COR-L47 (cell line): Measurements from ENCODE around the gene PLEKHH2.
"Not testable (repeated sequence)": the region's sequence is repeated elsewhere in the genome, so short reads cannot be mapped to it uniquely, and the experiment has no call there.

ENCODE experiments used
- DNase-seq: peaks from one replicate; lab custom pipeline; 2025; lab: John Stamatoyannopoulos, UW

The PLEKHH2 gene

DNA sequence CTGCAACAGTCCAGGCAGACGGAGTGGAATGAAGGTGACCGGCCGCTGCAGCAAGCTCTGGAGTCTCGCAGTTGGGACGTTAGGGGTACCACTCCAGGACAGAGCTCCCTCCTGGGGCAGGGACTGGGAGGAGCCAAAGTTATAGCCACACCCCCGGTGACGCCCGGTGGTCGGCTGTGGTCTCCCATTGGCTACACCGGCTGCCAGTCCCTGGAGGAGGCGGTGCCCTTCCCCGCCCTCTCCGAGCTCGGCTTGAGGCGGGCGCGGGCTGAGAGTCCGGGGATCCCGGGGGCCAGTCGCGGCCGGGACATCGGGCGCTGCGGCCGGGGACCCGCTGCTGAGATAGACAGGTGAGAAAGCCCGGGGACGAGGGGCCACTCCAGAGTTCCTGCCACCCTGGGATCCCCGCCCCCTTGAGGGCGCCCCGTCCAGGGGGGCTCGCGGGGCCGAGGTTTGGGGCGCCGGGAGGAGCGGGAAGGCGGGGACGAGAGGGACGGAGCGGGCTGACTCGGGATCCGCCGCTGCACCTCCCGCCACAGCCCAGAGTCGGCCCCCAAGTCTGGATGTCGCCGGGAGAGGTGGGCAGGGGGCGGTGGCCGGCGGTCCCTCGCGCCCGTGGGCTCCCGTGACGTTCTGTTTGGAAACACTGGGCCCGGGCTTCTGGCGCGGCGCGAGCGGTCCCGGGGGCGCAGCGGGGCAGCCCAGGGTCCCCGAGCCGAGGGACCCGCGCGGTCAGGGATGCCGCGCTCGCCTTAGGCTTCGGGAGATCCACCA, at the start of gene PLEKHH2:
Gene PLEKHH2, plus strand, starts transcription at position 231 of the 774 bp plus-strand sequence. CDS start 7,414 bp downstream, outside the sequence.
- peak; percentile 11 for DNase-seq

DNA sequence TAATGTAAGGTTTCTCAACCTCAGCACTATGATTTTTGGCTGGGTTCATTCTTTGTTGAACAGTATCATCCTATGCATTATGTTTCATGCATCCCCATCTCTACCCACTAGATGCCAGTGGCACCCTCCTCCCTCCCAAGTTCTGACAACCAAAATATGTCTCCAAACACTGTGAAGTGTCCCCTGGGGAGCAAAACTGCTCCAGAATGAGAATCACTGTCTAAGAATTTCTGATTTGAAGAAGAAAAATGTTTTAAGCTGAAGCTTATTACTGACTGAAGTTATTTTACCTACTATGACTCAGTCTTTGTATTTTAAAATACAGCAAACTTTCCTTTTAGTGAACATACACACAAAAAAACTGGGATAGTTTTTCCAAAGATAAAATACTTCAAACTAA, 44.6 kb upstream of the PLEKHH2 start:
- no peak for DNase-seq

DNA sequence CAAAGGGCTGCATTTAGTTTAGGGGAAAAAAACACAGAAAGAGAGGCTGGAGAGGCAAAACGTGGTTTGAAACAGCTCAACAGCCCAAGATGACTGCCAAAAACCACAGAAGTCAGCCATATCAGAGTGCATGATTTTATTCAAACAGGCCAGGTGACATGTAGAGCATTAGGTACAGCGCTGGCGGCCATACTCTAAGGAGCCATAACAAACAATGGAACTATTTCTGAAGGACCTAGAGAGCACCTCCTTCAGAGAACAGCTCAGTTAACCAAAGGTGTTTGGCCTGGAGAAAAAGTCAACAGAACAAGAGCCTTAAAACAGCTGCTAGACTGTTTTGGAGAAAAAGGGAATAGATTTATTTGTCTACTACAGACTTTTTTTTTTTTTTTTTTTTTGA, 43.8 kb upstream of the PLEKHH2 start:
- no peak for DNase-seq

DNA sequence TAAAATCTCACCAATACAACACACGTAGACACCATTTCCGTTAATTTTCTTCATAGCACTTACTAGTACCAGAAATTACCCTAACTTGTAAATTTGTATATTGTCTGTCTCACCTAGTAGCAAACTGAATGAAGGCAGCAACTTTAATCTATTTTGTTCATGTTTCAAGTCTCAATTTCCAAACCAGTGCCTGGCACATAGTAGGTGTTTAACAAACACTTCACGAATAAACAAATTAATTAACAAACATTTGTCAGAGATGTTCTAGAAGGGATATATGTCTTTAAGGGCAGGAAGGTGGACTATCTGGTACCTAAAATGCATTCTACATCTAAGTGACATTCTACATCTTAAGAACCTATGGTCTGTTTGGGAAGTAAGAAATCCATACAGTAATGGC, 42.2 kb upstream of the PLEKHH2 start:
- DNase-seq = no peak

DNA sequence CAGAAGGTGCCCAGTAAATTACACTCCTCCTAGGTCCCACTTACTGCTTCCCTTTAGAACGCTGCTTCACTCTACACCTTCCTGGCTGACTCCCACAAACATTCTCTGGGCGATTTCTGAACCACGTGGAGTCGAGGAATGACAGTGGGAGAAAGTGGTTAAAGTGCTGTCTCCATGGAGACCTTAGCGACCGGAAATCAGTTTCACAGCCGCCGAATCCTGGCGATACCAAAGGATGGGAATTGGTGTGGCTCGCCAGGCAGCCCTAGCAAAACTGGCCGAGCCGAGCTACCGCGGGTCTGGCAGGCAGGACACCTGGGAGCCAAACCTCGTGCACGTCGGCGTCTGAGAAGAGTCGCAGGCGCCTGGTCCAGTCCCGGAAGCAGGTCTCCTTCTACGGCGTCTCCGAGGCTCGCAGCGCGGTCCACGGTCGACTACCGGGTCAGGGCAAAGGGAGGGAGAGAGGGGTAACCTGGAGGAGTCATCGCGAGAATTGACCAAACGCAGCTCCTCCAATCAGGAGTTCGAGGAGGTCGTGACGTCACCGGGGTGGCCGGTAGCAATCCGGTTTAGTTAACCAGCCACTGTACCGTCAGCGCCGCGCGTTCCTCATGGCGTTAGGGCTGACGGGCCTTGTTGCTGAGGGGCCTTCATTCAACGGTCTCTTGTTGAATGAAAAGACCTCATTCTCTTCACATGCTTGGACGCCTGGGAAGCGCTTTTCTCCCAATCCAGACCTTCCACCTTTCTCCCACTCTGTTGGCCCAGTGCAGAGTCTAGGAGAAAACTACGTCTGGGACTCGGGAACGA, 41.3 kb upstream of the PLEKHH2 start, which contains the start of gene THADA:
Gene THADA, minus strand, starts transcription at position 436 of the 810 bp plus-strand sequence. CDS start 3,646 bp downstream, outside the sequence.
- DNase-seq = peak; percentile 99

DNA sequence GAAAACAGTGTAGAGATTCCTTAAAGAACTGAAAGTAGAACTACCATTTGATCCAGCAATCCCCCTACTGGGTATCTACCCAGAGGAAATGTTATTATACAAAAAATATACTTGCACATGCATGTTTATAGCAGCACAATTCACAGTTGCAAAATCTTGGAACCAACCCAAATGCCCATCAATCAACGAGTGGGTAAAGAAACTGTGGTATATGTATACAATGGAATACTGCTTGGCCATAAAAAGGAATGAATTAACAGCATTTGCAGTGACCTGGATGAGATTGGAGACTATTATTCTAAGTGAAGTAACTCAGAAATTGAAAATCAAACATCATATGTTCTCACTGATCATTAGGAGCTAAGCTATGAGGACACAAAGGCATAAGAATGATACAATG, 36.5 kb upstream of the PLEKHH2 start:
- DNase-seq = not testable (repeated sequence)

DNA sequence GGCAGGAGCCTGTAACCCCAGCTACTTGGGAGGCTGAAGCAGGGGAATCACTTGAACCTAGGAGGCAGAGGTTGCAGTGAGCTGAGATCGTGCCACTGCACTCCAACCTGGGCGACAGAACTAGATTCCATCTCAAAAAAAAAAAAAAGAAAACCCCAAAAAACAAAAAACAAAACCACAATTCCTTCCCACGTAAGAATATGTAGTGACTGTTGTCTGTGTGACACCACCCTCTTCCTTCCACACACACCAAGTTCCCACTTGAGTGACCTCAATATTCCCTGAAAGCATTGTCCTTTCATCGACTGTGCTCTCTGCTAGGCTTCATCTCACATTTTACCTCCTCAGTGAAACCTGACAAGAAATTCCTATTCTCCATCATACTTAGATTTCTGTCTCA, 32.4 kb upstream of the PLEKHH2 start:
- no peak for DNase-seq

DNA sequence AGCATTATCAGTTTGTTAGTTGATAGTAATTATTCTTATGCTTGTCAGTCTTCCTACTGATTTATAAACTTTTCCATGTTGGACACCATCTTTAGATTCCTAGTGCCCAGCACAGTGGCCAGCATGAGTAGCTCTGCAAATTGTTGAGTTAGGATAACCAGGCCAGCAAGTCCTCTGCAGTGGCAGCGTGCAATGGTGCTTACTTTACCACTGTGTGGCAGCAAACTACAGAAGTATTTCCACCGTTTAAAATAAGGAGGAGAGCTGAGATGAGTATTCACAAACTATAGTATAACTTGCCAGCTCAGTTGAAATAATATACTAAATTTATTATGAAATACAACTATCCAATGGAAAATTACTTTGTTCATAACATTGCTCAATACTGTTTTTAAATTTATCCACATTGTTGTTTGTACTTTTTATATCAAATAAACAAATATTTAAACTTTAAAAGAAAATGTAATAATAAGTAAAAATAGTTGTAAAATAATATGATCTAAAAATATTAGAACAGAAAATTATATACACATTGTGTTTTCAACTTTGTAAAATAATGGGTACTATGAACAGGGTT, 31.9 kb upstream of the PLEKHH2 start:
- peak; percentile 53 for DNase-seq

DNA sequence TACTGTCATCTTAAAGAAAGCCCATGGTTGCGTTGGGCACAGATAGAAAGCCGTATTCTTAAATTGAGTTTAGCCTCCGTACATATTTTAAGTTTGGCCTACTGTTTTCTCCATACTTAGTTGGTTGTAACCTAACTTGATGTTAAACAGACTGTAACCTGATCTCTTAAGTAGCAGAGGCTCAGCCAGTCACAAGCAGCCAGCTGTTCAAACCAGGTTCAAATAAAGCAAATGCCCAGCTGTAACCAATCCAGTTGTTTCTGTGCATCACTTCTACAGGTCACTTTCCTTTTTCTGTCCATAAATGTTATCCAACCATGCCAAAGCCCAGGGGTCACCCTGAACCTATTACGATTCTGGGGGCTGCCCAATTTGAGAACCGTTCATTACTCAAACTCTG, 31.2 kb upstream of the PLEKHH2 start:
- DNase-seq = no peak

DNA sequence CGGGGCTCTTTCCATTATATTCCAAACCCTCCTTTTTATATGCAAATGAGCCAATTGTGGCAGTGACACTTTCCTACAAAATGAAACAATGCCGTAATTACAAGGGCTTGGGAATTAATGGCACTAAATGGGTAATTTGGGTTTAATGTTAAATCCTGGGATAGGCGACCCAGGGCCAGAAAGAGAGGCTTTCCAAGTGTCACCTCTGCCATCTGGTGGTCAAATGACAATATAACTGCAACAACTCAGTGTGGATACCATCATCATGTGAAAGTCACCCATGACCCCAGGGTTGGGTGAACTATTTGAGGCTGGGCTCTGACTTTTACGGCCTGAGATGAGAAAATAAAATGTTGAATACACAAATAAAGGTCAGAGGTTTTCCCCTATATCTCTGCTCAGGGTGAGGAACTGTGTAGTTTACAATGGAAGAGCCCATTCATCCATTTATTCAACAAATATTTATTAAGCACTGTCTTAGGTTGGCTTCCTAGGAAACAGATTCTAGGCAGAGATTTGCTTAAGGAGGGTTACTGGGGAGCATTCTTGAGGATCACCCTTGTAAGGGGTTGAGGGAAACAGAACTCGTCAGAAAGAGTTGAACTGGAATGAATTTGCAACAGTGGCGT, 27.7 kb upstream of the PLEKHH2 start:
- peak; percentile 38 for DNase-seq

DNA sequence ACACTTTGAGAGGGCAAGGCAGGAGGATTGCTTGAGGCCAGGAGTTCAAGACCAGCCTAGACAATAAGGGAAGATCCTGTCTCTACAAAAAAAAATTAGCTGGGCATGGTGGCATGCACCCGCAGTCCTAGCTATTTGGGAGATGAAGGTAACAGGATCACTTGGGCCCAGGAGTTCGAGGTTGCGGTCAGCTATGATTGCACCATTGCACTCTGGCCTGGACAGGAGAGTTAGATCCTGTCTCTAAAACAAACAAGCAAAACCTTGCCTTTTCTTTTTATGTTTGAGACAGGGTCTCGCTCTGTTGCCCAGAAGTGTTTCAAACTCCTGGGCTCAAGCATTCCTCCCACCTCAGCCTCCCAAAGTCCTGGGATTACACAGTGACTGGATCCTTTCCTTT, 26.7 kb upstream of the PLEKHH2 start:
- no peak for DNase-seq

DNA sequence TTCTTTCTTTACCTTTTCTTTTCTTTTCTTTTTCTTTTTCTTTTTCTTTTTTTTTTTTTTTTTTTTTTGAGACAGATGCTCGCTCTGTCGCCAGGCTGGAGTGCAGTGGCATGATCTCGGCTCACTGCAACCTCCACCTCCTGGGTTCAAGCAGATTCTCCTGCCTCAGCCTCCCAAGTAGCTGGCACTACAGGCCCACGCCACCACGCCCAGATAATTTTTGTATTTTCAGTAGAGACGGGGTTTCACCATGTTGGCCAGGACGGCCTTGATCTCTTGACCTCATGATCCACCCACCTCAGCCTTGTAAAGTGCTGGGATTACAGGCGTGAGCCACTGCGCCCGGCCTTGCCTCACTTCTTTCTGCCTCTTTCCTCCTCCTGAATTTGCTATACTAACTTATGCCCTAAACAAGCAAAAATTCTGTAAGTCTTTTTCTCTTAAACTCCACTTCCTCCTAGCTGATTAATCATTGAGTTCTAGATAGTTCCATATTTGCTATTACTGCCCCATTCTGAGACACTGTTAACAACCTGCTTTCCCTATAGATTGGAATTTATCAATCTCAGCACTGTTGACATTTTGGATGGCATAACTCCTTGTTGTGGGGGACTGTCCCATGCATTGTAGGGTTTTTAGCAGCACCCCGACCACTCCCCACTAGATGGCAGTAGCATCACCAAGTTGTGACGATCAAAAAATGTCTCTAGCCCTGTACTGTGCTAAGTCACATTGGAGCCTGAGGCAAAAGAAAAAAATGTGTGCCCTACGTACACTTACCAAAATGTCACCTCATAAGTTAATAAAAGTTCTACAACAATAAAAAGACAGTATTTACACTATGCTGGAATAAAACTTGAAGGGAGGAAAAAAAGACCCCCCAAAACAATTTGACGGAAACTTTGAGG, 24.8 kb upstream of the PLEKHH2 start:
- DNase-seq = peak; percentile 49

DNA sequence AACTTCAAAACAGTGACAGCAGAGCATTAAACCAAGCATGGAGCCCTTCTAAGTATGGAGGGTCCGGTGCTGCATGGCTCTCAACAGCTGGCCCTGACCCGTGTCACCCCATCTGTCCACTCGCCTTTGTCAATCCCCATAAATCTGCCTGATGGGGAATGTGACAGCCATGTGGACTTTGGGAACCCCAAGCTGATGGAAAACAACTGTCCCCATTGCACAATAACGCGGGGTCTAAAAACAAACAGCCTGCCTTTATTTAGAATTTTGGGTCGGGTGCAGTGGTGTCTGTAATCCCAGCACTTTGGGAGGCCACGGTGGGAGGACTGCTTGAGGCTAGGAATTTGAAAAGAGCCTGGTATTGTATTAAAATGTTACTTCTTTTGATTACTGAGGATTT, 24.1 kb upstream of the PLEKHH2 start:
- no peak for DNase-seq

DNA sequence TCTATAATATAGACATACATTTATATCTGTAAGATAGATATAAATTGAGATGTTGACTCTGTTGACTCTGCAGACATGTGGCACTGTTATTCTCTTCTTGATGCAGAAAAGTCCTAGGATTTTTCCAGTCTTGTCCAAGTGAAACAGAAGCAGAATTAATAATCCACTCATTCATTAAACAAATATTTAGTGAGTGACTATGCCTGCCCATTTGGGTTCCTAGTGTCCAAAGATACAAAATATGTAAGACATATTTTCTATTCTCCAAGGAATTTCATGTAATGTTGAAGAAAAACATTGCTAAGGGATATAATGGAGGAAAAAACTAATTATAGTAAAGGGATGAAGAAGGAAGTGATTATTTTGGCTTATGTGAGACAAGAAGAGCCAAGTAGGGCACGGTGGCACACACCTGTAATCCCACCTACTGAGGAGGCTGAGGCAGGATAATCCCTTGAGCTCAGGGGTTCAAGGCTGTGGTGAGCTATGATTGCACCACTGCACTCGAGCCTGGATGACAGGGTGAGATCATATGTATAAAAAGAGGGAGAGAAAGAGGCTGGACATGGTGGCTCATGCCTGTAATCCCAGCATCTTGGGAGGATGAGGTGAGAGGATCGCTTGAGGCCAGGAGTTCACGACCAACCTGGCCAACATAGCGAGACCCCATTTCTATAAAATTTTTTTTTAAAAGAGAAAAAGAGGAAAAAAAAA, 19.9 kb upstream of the PLEKHH2 start:
- no peak for DNase-seq

DNA sequence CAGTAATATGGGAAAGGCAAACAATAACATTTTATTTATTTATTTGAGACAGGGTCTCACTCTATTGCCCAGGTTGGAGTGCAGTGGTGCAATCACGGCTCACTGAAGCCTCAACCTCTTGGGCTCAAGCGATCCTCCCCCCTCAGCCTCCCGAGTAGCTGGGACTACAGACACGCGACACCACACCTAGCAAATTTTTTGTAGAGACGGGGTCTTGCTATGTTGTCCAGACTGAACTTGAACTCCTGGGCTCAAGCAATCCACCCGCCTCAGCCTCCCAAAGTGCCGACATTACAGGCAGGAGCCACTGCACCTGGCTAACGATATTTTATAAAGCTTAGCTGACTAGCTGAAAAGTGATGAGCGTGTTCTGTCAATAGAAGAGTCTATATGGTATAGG, 17.5 kb upstream of the PLEKHH2 start:
- no peak for DNase-seq

DNA sequence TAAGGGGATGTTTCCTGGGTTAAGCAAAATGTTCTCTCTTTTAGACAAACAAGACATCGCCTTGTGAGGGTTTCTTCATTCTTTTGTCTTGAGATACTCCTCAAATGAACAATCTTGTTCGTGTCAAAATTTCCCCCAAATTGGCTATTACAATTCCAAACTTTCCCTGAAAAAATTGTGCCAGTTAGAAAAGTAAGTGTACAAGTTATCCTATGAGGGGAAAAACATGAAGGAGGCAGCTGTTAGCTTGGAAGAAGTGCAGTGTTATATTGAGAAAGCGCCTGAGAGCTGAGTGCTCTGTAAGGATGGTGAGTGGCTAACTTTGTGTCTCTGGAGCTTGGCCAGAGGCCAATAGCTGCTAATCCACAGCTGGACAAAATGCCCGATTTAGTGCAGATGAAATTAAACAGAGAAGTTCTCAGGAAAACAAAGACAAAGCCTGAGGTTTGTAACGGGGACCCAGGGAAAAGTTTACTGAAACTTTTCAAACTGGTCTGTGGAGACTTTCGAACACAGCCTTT, 14.1 kb upstream of the PLEKHH2 start:
- no peak for DNase-seq

DNA sequence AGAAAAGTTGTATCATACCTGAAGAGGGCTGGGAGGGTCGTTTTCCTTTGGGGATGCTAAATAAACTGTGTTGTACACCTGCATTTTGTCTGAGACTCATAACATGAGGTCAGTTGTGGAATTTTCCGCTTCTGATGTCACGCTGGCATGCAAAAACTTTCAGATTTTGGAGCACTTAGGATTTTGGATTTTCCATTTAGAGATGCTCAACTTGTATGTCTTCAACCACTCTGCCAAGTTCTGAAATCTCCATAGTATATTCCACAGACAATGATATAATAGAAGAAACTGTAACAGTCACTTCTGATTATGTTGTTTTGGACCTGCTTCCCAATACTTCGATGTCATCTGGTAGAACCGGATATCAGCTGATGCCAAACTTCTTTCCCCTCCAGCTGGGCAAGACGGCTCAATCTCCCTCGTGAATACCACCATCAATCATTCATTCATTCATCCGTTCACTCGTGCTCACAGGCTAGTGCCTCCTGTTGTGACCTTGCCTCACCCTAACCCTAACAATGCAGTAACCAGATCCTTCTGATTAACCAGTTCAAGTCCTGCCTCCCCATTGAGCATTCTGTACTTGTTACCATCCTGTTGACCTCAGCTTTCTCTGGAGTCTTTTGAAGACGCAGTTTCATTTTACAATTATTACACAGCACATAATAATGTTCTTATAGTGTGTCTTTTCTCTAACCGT, 5.3 kb upstream of the PLEKHH2 start:
- DNase-seq = no peak

DNA sequence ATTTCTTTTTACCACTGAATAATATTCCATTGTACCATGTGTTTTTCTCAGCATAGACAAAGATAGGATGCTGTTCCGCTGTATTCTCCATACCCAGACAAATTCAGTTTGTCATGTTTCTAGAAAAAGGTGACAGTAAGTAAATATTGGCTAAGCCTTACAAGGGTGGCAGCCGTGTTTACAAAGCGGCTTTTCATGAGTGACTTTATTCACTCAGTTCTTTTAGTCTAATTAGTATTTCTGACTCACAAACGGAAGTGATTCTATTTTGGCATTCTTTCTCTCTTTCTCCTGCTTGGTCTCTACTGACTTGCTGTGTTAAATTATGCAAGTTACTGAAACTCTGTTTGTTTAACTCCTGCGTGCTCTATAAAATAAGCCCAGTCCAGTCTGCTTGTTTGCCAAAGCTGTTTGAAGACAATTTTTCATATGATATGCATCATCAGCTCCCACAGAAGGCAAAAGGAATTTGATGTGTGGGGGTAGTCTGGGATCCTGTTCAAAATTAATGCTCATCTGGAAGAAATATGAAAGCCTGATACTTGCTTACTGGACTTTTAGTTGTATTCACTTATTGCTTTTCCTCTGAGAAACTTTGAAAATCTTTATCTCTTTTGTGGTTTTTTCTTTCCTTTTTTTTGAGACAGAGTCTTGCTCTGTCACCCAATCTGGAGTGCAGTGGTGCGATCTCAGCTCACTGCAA, 2.3 kb upstream of the PLEKHH2 start:
- peak; percentile 75 for DNase-seq

DNA sequence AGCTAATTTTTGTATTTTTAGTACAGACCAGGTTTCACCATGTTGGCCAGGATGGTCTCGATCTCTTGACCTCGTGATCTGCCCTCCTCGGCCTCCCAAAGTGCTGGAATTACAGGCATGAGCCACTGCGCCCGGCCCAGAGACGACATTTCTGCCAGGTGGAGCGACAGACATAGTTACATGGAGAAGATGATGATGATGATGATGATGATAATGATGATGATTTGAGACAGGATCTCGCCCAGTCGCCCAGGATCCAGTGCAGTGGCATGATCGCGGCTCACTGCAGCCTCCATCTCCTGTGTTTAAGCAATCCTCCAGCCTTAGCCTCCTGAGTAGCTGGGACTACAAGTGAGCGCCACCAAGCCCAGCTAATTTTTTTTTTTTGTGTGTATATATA, 907 bp upstream of the PLEKHH2 start:
- DNase-seq = not testable (repeated sequence)
